PC-9 (cell line): ENCODE measurements around the gene KDELR1. TPM values are rescaled to one million over a fixed set of nuclear protein-coding genes. Genes with fewer than 3 reads are reported as not detected.

Source experiments
- total RNA-seq: library from RNA; stranded (reverse); gene quantifications from 2 replicates; pipeline ENCODE4 v1.2.3, GENCODE V29; 2021

Gene KDELR1
- total RNA-seq, 1 experiment from 2014 or later = 261 TPM

Other genes starting within 250 kb of the KDELR1 start
- gene LIG1, start 221.2 kb downstream of the KDELR1 start, total RNA-seq = 109 and 116 TPM in 2 replicates
- 8.3 and 12.0 TPM in 2 replicates for gene ZSWIM9, start 220.9 kb downstream of the KDELR1 start, total RNA-seq
- 17.7 and 25.6 TPM in 2 replicates for gene CARD8, start 135.6 kb downstream of the KDELR1 start, total RNA-seq
- gene ZNF114, start 121.5 kb downstream of the KDELR1 start, total RNA-seq = 14.8 and 15.5 TPM in 2 replicates
- gene EMP3, start 66.0 kb downstream of the KDELR1 start, total RNA-seq = 29.0 and 56.3 TPM in 2 replicates
- 24.8 and 31.3 TPM in 2 replicates for gene TMEM143, start 27.6 kb downstream of the KDELR1 start, total RNA-seq
- 1.3 and 2.1 TPM in 2 replicates for gene SYNGR4, start 27.2 kb downstream of the KDELR1 start, total RNA-seq
- gene GRIN2D, start 2.1 kb upstream of the KDELR1 start, total RNA-seq = 3.2 and 3.8 TPM in 2 replicates
- gene GRWD1, start 54.4 kb upstream of the KDELR1 start, total RNA-seq = 35.5 and 44.2 TPM in 2 replicates
- 5.4 and 8.3 TPM in 2 replicates for gene KCNJ14, start 64.0 kb upstream of the KDELR1 start, total RNA-seq
- 74.4 and 93.0 TPM in 2 replicates for gene CYTH2, start 77.8 kb upstream of the KDELR1 start, total RNA-seq
- 13.9 and 19.6 TPM in 2 replicates for gene LMTK3, start 120.3 kb upstream of the KDELR1 start, total RNA-seq
- 4.4 and 6.2 TPM in 2 replicates for gene SULT2B1, start 160.6 kb upstream of the KDELR1 start, total RNA-seq
- not detected in 2 replicates for gene SPACA4, start 215.2 kb upstream of the KDELR1 start, total RNA-seq
- 12.3 and 17.4 TPM in 2 replicates for gene FAM83E, start 223.5 kb upstream of the KDELR1 start, total RNA-seq
- 1,618 and 1,710 TPM in 2 replicates for gene RPL18, start 227.6 kb upstream of the KDELR1 start, total RNA-seq
- 18.4 and 20.0 TPM in 2 replicates for gene SPHK2, start 228.0 kb upstream of the KDELR1 start, total RNA-seq
- 48.2 and 48.6 TPM in 2 replicates for gene DBP, start 245.8 kb upstream of the KDELR1 start, total RNA-seq